Measurements from ENCODE around the gene ACTR5. TPM values are rescaled to one million over a fixed set of nuclear protein-coding genes. Genes with fewer than 3 reads are reported as not detected.

The ACTR5 gene
- total RNA-seq, 1 experiment from 2014 or later: 14.1 TPM

GRCh38 chr20:38818113-38819065, 70.1 kb downstream of the ACTR5 start:
- H3K27me3 Mint-ChIP-seq (ENCODE audit: low read depth): no peaks in the 10 kb centered on the region
- peak; percentile 8 for DNase-seq
- H3K4me1 Mint-ChIP-seq: peaks cover 14 to 18% of the 10 kb centered on the region in 2 experiments
- H3K27ac ChIP-seq (ENCODE audit: insufficient read length, low read depth, low read length): no peak overlapping the region
- peak overlapping the region in 1 of 2 experiments; percentile 22; a peak in 2 of 5 replicates for H3K4me3 Mint-ChIP-seq
- H3K23me2 ChIP-seq (ENCODE audit: insufficient read length, low read depth, low read length, poor library complexity, severe bottlenecking): no peaks in the 10 kb centered on the region
- TF ChIP-seq CTCF (conservative IDR thresholded peaks at IDR 0.05): no peak
- H2AK5ac ChIP-seq (ENCODE audit: insufficient read length, low read length): no peak overlapping the region
- H4K20me1 ChIP-seq (ENCODE audit: control insufficient read depth, insufficient read depth, insufficient read length): no peaks in the 10 kb centered on the region
- H3K9ac ChIP-seq (ENCODE audit: extremely low read depth, insufficient read length, low read length): no peak overlapping the region
- peaks cover 3% of the 10 kb centered on the region; the same call in 1 of the 2 replicates for H3K4me1 ChIP-seq (ENCODE audit: insufficient read depth, low read length)
- H2BK5ac ChIP-seq (ENCODE audit: insufficient read length, low read length): no peak overlapping the region
- H2AFZ ChIP-seq (ENCODE audit: low read length): no peak overlapping the region
- no peaks in the 10 kb centered on the region; a peak in 2 of 7 replicates for H3K36me3 Mint-ChIP-seq (ENCODE audit: insufficient read depth in 1 of 3, low read depth in 3 of 3)
- H4K91ac ChIP-seq (ENCODE audit: insufficient read length, low read depth, low read length): no peak overlapping the region
- no peak overlapping the region for H3K18ac ChIP-seq (ENCODE audit: insufficient read length, low read depth, low read length)
- H2BK120ac ChIP-seq (ENCODE audit: low read depth, low read length, poor library complexity, severe bottlenecking): no peak overlapping the region
- no peak overlapping the region for H4K5ac ChIP-seq (ENCODE audit: insufficient read length, low read depth, low read length)
- peak overlapping the region in 2 of 3 experiments; percentile 27 to 63; a peak in 4 of 7 replicates for H3K27ac Mint-ChIP-seq
- H3K9me3 ChIP-seq (ENCODE audit: control insufficient read depth, low read depth, low read length): no peaks in the 10 kb centered on the region
- no CpG with 5 or more reads among the region's 9 CpGs for WGBS (ENCODE audit: extremely low coverage, insufficient read length, low lambda C conversion rate)
- H3K23ac ChIP-seq (ENCODE audit: insufficient read length, low read depth, low read length): no peak overlapping the region
- no peak overlapping the region for H3K14ac ChIP-seq (ENCODE audit: insufficient read depth, low read length)
- H3K27me3 ChIP-seq (ENCODE audit: insufficient read depth, low read length): no peaks in the 10 kb centered on the region
- H3K4me2 ChIP-seq (ENCODE audit: insufficient read depth, insufficient read length, low read length): peak overlapping the region; percentile 51
- H2BK15ac ChIP-seq (ENCODE audit: low read depth, low read length): no peak overlapping the region
- no peak overlapping the region for H3T11ph ChIP-seq (ENCODE audit: low read length)
- H3K4ac ChIP-seq (ENCODE audit: low read depth, low read length): no peak overlapping the region
- no peak overlapping the region for H2BK20ac ChIP-seq (ENCODE audit: low read depth, low read length, poor library complexity, severe bottlenecking)
- no peaks in the 10 kb centered on the region for H3K79me1 ChIP-seq (ENCODE audit: insufficient read depth, low read depth, low read length, poor library complexity, severe bottlenecking)
- H2BK12ac ChIP-seq (ENCODE audit: insufficient read length, low read depth, low read length): no peak overlapping the region
- no peaks in the 10 kb centered on the region for H3K79me2 ChIP-seq (ENCODE audit: insufficient read depth, low read length)
- no peak overlapping the region for H3K56ac ChIP-seq (ENCODE audit: insufficient read length, low read depth, low read length)
- H3K9me3 Mint-ChIP-seq: 0 out of 5 replicates have a peak, but pooled peaks cover 0 to 3% of the 10 kb centered on the region in 2 experiments
- no peak overlapping the region for H4K8ac ChIP-seq (replicated peaks; ENCODE audit: insufficient read length, low read depth, low read length)

Other genes starting within 250 kb of the ACTR5 start
- gene ADIG, start 167.3 kb upstream of the ACTR5 start, total RNA-seq (2021): not detected in 2 replicates
- 0.17 and 0.26 TPM in 2 replicates for gene ARHGAP40, start 146.7 kb upstream of the ACTR5 start, total RNA-seq (2021)
- gene SLC32A1, start 24.0 kb upstream of the ACTR5 start, total RNA-seq (2021): 0.24 and 0.33 TPM in 2 replicates
- gene PPP1R16B, start 57.2 kb downstream of the ACTR5 start, total RNA-seq (2021): 8.2 TPM in 2 replicates
- gene FAM83D, start 178.0 kb downstream of the ACTR5 start, total RNA-seq (2021): 48.1 and 51.6 TPM in 2 replicates
- gene DHX35, start 213.9 kb downstream of the ACTR5 start, total RNA-seq (2021): 14.3 and 14.4 TPM in 2 replicates

Data from H9 (cell line).